ENCODE data around the gene NODAL.

DNA sequence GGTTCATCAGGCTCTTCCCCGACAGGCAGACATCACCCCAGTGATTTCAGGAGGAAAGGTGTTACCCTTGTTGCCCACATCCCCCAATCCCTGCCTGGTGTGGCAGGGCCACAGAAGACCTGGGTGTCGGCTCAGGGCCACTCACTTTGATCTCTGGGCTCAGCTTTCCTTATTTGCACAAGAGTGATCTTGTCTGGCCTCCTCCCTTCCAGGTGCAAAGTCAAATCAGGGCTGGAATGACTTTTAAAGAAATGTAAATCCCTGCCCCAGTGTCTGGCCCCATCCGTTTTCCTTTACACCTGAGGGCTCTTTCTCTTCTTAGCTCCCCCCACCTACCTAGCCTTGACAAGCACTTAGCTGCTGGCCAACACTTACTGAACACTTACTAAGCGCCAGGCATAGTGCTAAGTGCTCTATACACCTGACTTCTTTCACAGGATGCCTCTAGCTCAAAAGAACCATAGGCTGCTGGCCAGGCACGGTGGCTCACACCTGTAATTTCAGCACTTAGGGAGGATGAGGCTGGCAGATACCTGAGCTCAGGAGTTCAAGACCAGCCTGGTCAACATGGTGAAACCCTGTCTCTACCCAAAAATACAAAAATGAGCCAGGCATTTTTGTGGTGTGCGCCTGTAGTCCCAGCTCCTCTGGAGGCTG is 979 bp upstream of the NODAL start:
- TF ChIP-seq POLR2A (IDR thresholded peaks at IDR 0.05; ENCODE audit: low read depth, low read length) (no peak), TAF1 (IDR thresholded peaks at IDR 0.05; ENCODE audit: low read depth, low read length) (no peak), SPI1 (IDR thresholded peaks at IDR 0.05; ENCODE audit: low read depth, low read length) (no peak)

Measured in GM12891 (cell line).